Measurements from ENCODE around the gene PCIF1. TPM values are rescaled to one million over a fixed set of nuclear protein-coding genes. Genes with fewer than 3 reads are reported as not detected.

Gene PCIF1
- total RNA-seq, 1 donor from 2014 or later, result 13.0 TPM

GRCh38 chr20:45947110-45947866, 12.8 kb downstream of the PCIF1 start:
- no peak overlapping the region for H3K9ac ChIP-seq (ENCODE audit: low read length)
- no peaks in the 10 kb centered on the region for H3K79me2 ChIP-seq (ENCODE audit: insufficient read depth, low read length)
- H3K27me3 Mint-ChIP-seq (ENCODE audit: low read depth, unreplicated experiment), result no peaks in the 10 kb centered on the region
- peaks cover 42% of the 10 kb centered on the region for H3K36me3 ChIP-seq (ENCODE audit: insufficient read depth, low read length)
- H3K9me3 ChIP-seq (ENCODE audit: insufficient read depth, low read depth, low read length), result no peaks in the 10 kb centered on the region
- H3K4me1 ChIP-seq (ENCODE audit: insufficient read depth, low read length), result peaks cover 4% of the 10 kb centered on the region
- peaks cover 10% of the 10 kb centered on the region for H3K4me1 Mint-ChIP-seq (ENCODE audit: low read depth, unreplicated experiment)
- TF ChIP-seq, protein P1, sequence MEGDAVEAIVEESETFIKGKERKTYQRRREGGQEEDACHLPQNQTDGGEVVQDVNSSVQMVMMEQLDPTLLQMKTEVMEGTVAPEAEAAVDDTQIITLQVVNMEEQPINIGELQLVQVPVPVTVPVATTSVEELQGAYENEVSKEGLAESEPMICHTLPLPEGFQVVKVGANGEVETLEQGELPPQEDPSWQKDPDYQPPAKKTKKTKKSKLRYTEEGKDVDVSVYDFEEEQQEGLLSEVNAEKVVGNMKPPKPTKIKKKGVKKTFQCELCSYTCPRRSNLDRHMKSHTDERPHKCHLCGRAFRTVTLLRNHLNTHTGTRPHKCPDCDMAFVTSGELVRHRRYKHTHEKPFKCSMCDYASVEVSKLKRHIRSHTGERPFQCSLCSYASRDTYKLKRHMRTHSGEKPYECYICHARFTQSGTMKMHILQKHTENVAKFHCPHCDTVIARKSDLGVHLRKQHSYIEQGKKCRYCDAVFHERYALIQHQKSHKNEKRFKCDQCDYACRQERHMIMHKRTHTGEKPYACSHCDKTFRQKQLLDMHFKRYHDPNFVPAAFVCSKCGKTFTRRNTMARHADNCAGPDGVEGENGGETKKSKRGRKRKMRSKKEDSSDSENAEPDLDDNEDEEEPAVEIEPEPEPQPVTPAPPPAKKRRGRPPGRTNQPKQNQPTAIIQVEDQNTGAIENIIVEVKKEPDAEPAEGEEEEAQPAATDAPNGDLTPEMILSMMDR (IDR thresholded peaks at IDR 0.05; ENCODE audit: insufficient read depth, low read depth, low read length), result no peak
- TF ChIP-seq EZH2 (IDR thresholded peaks at IDR 0.05; ENCODE audit: insufficient read depth, low read length), result no peak
- no peak overlapping the region for H3K27ac Mint-ChIP-seq (ENCODE audit: unreplicated experiment)
- no peaks in the 10 kb centered on the region for H3K9me3 Mint-ChIP-seq (ENCODE audit: unreplicated experiment)
- H3K36me3 Mint-ChIP-seq (ENCODE audit: low read depth, unreplicated experiment), result peaks cover 40% of the 10 kb centered on the region
- H4K20me1 ChIP-seq (ENCODE audit: insufficient read depth, low read length), result peaks cover 22% of the 10 kb centered on the region
- H3K4me3 Mint-ChIP-seq (ENCODE audit: unreplicated experiment), result no peak overlapping the region
- no peak for FAIRE-seq
- H3K4me3 ChIP-seq (ENCODE audit: insufficient read depth, low read depth, low read length), result no peak overlapping the region
- no peak overlapping the region for H3K4me2 ChIP-seq (ENCODE audit: low read length)
- no peaks in the 10 kb centered on the region for H3K27me3 ChIP-seq (ENCODE audit: insufficient read depth, low read length)
- H3K27ac ChIP-seq (ENCODE audit: low read depth, low read length), result no peak overlapping the region
- no peak overlapping the region for H2AFZ ChIP-seq (ENCODE audit: low read depth, low read length)
- DNase-seq (ENCODE audit: low read depth), result no peak

DNA sequence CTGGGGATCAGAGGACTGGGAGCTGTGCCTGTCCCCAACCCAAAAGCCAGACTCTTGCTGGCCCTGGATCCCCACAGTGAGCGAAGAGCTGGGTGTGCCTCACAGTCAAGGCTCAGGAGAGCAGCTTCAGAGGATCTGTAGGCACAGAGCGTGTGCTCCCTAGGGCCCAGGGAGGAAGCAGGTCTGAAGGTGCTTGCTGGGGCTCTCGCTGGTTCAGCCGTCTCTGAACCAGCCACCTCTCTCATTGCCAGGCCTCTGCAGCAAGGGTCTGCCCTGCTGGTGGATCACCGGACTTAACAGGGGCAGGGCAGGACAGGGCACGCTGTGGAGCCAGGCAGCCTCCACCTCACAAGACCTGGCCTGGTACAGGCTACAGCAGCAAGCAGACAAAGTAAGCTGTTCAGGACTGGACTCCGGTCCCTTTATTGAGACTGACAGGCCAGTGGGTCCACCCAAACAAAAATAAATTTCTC, 13.8 kb downstream of the PCIF1 start:
- peaks cover 40% of the 10 kb centered on the region for H3K36me3 Mint-ChIP-seq (ENCODE audit: low read depth, unreplicated experiment)
- Histone ChIP-seq H3K79me2 (ENCODE audit: insufficient read depth, low read length) (no peaks in the 10 kb centered on the region), H3K4me2 (ENCODE audit: low read length) (no peak overlapping the region), H4K20me1 (ENCODE audit: insufficient read depth, low read length) (peaks cover 22% of the 10 kb centered on the region), H3K9ac (ENCODE audit: low read length) (no peak overlapping the region), H3K36me3 (ENCODE audit: insufficient read depth, low read length) (peaks cover 40% of the 10 kb centered on the region), H3K4me1 (ENCODE audit: insufficient read depth, low read length) (peaks cover 4% of the 10 kb centered on the region), H3K27ac (ENCODE audit: low read depth, low read length) (no peak overlapping the region), H3K4me3 (ENCODE audit: insufficient read depth, low read depth, low read length) (no peak overlapping the region), H2AFZ (ENCODE audit: low read depth, low read length) (no peak overlapping the region), H3K9me3 (ENCODE audit: insufficient read depth, low read depth, low read length) (no peaks in the 10 kb centered on the region), H3K27me3 (ENCODE audit: insufficient read depth, low read length) (no peaks in the 10 kb centered on the region)
- H3K9me3 Mint-ChIP-seq (ENCODE audit: unreplicated experiment), result no peaks in the 10 kb centered on the region
- DNase-seq (ENCODE audit: low read depth) (no peak), FAIRE-seq (no peak)
- H3K4me3 Mint-ChIP-seq (ENCODE audit: unreplicated experiment), result no peak overlapping the region
- TF ChIP-seq EZH2 (IDR thresholded peaks at IDR 0.05; ENCODE audit: insufficient read depth, low read length), result no peak
- TF ChIP-seq, protein P1 (IDR thresholded peaks at IDR 0.05; ENCODE audit: insufficient read depth, low read depth, low read length), result no peak
- H3K27me3 Mint-ChIP-seq (ENCODE audit: low read depth, unreplicated experiment), result no peaks in the 10 kb centered on the region
- peaks cover 10% of the 10 kb centered on the region for H3K4me1 Mint-ChIP-seq (ENCODE audit: low read depth, unreplicated experiment)
- no peak overlapping the region for H3K27ac Mint-ChIP-seq (ENCODE audit: unreplicated experiment)

Measured in astrocyte (in vitro differentiated cells and primary cell).